TTC549 (cell line): ENCODE results near the gene TMEM229B.

Source experiments
- FAIRE-seq: peaks from 2 replicates; lab custom pipeline; 2012; peaks lifted over from hg19 to GRCh38; lab: Jason Lieb, UNC

The TMEM229B gene

GRCh38 chr14:67514650-67515385, 26.3 kb upstream of the TMEM229B start:
- no peak for FAIRE-seq

- no peak for FAIRE-seq
These were observed 25.7 kb upstream of the TMEM229B start for GRCh38 chr14:67514203-67514607.

GRCh38 chr14:67513631-67514108, 25.1 kb upstream of the TMEM229B start:
- FAIRE-seq: no peak

DNA sequence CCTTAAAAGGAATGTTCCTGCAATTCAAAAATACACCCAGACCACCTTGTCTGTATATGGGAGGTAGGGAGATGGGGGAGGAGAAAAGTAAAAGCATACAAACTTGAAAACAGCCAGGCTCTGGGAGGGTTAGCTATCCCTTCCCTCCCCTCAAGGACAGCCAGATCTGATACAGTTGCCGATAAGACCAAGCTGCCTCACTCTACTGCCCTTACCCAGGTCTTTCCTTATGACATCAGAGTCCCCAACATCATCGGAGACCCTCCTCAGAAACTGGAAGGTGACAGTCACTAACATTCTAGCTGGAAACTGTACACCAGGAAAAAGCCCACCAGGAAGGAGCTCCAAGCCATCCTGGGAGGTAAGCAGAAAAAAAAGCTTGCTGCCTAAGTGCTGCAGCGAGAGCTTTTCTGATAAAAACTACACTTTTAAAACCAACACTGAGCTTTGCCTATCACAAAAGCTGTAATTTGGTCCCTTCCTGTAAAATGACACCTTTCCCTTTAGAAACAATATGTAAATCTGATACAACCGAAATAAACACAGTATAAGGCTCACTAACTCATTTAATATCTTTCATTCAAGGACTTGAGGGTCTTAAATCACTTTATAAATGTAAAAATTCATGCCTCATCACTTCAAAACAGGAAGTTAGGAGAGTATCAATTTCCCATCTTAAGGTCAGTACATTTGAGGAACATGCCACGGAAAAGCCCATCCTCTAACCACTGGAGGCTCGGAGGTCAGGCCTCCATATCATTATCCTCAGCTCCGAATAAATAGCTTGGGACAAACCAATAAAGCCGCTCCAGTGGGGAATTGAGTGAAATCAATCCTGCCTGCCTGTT, 24.2 kb upstream of the TMEM229B start:
- FAIRE-seq: no peak

DNA sequence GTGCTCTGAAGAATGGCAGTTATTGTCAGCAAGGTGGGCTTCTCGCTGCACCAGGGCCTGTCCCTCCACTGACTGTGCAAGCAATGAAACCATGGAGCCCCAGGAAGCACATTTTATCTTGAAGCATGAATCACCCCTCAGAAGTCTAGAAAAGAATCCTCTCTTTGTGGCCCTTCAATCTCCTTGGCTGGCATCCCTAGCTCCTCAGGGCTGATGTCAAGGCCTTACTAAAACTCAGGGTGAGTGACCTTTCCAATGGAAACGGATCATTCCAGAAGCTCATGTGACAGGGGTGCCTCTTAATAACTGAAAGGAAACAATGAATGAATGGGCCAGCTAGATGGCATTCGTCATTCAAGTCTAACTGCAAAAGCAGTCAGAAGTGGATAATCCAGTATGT, 22.3 kb upstream of the TMEM229B start:
- no peak for FAIRE-seq

- FAIRE-seq: no peak
These were observed 21.6 kb upstream of the TMEM229B start for GRCh38 chr14:67510121-67510520.

- FAIRE-seq: no peak
These were observed 20.4 kb upstream of the TMEM229B start for GRCh38 chr14:67508956-67509355.

- FAIRE-seq: no peak
These were observed 16.7 kb upstream of the TMEM229B start for GRCh38 chr14:67505254-67505653.

GRCh38 chr14:67503331-67503730, 14.8 kb upstream of the TMEM229B start:
- FAIRE-seq: no peak

GRCh38 chr14:67502867-67503266, 14.3 kb upstream of the TMEM229B start:
- FAIRE-seq: no peak

DNA sequence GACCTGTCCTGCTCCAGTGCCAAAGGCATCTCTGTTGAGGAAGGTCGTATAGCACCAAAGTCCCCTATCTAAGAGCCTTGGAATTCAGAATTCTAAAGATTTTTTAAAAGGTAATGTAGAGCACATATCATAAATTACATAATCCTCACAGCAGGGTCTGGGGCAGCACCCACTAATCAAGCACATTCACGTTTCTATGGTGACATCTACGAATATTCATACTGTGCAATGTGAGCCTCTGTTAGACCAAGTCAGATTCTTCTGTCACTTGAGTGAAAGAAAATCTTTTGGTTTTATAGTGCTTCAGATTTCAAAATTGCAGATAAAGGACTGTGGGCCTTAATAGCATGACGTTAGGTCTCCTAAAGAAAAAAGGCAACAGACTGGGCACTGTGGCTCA, 13.1 kb upstream of the TMEM229B start:
- no peak for FAIRE-seq

- FAIRE-seq: no peak
These were observed 12.5 kb upstream of the TMEM229B start for GRCh38 chr14:67500981-67501380.

- no peak for FAIRE-seq
These were observed 9.2 kb upstream of the TMEM229B start for GRCh38 chr14:67497716-67498115.

DNA sequence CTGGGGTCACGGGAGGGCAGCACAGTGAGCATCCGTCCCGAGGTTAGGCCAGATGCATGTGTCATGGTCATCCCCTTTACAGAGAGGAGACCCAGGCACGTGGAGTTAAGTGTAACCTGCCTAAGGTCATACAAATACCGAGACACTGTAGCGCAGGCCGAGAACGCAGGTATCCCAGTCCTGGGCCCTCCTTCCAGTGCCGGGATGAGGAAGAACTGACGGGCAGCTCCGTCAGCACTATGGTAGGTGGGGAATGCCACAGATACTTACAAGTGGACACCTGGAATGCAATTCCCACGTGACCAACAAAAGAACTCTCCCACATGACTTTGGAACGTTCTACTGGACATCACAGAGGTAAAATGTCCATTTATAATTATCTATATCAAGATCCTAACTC, 8.7 kb upstream of the TMEM229B start:
- FAIRE-seq: no peak

- FAIRE-seq: no peak
These were observed 7.3 kb upstream of the TMEM229B start for GRCh38 chr14:67495827-67496226.

GRCh38 chr14:67493092-67493717, 4.7 kb upstream of the TMEM229B start:
- no peak for FAIRE-seq

GRCh38 chr14:67492538-67492937, 4.0 kb upstream of the TMEM229B start:
- no peak for FAIRE-seq

DNA sequence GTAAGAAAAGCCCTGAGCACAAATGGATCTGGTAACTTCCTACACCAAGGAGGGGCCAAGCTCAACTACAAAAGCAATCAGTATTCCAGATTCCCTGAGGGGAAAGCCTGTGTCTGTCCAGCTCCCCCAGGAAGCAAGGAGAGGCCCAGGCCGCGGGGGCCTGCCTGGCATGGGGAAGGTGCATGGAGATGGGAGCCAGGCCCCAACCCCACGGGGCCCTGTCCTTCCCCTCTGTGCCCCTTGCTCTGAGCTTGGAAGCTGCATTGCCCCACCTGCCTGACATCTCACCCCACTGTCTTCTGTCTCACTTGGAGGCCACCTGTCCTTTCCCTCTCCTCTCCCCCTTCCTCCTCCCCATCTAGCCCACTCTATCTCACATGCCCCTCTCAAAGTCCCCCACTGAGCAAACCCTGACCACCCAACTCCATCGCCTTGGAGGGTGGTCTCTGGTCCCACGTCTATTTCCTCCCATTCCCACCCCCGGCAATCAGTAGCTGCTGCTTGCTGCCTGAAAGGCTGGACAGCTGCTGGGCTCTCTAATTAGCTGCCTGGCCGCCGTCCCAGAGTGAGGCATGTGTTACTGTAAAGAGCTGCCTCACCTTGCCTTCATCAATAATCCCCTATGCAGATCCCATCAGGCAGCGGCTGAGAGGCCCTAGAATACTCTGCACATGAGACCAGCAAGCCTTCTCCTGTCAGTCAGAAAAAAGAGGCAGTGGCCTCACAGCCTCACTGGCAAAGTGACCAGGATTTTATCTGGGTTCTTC, 3.4 kb upstream of the TMEM229B start:
- no peak for FAIRE-seq

DNA sequence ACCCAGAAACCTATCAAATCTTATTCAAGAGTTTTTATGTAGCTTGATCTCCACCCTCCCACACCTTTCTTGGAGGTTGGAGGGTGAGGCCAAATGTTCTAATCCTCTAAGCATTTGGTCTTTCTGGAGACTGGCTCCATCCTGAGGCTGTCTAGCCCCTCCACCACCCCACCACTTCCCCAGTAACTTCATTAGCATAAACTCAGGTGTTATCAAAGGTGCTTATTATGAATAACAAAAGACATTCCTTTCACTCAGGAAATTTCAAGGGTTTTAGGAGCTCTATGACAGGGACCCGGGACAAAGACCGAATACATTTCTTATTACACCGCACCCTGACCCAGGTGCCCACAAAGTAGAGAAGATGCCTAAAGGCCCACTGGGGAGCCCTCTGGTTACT, 2.8 kb upstream of the TMEM229B start:
- FAIRE-seq: no peak

GRCh38 chr14:67490196-67490595, 1.7 kb upstream of the TMEM229B start:
- no peak for FAIRE-seq

DNA sequence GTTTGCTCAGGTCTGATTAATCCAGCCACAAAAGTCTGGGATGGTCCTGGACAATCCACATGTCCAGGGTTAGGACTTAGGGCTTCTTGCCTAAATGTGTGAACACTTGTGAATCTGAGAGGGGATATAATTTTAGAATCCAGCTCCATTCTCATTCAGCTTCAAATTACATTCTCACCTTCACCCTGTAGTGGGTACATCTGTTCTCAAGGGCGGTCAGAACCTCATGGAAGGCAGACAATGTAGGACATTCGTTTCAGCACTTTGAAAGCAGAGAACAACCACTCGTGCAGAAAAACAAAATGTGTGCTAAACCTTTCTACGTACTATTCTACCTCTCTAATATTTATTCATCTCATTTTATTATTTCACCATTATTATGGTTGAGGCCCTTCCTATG, 1.2 kb downstream of the TMEM229B start:
- FAIRE-seq: no peak

DNA sequence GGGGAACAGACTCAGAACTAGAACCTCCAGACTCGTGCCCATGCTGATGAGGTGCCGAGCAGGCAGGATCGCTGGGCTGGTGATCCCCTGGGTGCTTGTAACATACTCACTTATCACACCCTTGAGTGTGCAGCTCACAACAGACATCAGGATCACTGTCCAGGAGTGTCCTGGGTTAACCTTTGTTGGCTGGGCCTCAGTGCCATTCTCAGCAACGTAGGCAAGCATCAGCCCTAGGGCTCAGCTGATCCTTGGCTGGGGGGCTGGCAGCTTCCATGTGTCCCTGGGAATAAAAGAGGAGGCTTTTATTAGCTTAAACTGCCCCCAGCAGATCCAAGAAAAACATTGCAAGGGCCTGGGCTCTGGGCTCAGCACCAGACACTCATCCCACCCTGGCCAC, 1.6 kb downstream of the TMEM229B start:
- no peak for FAIRE-seq
